Cardiac muscle cell (in vitro differentiated cells and primary cell): ENCODE data around the gene NBAS. TPM values are rescaled to one million over a fixed set of nuclear protein-coding genes. Genes with fewer than 3 reads are reported as not detected.

Experiments used
- DNase-seq, 2 donors: peaks; one replicate each; pipeline versions ENCODE4 v3.0.0 to v3.0.0-alpha.2; 2010 to 2017; ENCODE audit warnings: low read depth in 1 of 2, low spot score in 1 of 2
- H3K27ac ChIP-seq: fragments of 200-600 bp; sonication (generic); 2 replicates; pipeline ENCODE4 v1.5.1; 2016
- H3K27me3 ChIP-seq: fragments of 200-600 bp; sonication (generic); 2 replicates; pipeline ENCODE4 v1.6.0; 2016; ENCODE audit warnings: control low read depth
- H3K36me3 ChIP-seq: fragments of 200-600 bp; sonication (generic); 2 replicates; pipeline ENCODE4 v1.5.1; 2016; ENCODE audit warnings: control low read depth
- H3K4me1 ChIP-seq: fragments of 200-600 bp; sonication (generic); 2 replicates; pipeline ENCODE4 v1.8.1; 2017; ENCODE audit warnings: low read depth, mild to moderate bottlenecking, mixed run types
- H3K4me3 ChIP-seq: fragments of 200-600 bp; sonication (generic); 2 replicates; pipeline ENCODE4 v1.5.1; 2016; ENCODE audit warnings: mild to moderate bottlenecking
- H3K9me3 ChIP-seq: fragments of 200-600 bp; sonication (generic); 2 replicates; pipeline ENCODE4 v1.5.1; 2017; ENCODE audit warnings: low read depth, mild to moderate bottlenecking, control low read depth
- CTCF ChIP-seq: IDR thresholded peaks from 2 replicates; pipeline ENCODE4 v1.5.1; 2012; ENCODE audit warnings: low read depth, mild to moderate bottlenecking, low read length
- polyA plus RNA-seq: library from polyadenylated mRNA; unstranded; fragments of >200 nt; fragmentation: Nextera tagmentation; extraction: Ambion mirVana; gene quantifications from 2 replicates; pipeline ENCODE4 v1.2.1, GENCODE V29; 2016
- total RNA-seq: library from RNA; depleted of rRNA; stranded (reverse); fragments of >200 nt; gene quantifications from 2 replicates; pipeline ENCODE4 v1.2.3, GENCODE V29; 2016

The NBAS gene
- total and polyA plus RNA-seq, 2 experiments from 2014 or later, result 32.4 to 74.8 TPM

- peaks cover 9% of the 10 kb centered on the region for H3K4me1 ChIP-seq
- no peaks in the 10 kb centered on the region for H3K27me3 ChIP-seq
- TF ChIP-seq CTCF, result no peak
- no peaks in the 10 kb centered on the region for H3K9me3 ChIP-seq
- H3K4me3 ChIP-seq, result no peak overlapping the region
- no peaks in the 10 kb centered on the region for H3K36me3 ChIP-seq
- peak overlapping the region; percentile 20 for H3K27ac ChIP-seq
- DNase-seq, result peak in 1 of 2 donors; percentile 3
These were observed 260.2 kb downstream of the NBAS start for GRCh38 chr2:15300624-15301573.

GRCh38 chr2:15299904-15300520 lies 261.1 kb downstream of the NBAS start:
- Histone ChIP-seq H3K27ac (no peak overlapping the region), H3K9me3 (no peaks in the 10 kb centered on the region), H3K4me3 (no peak overlapping the region), H3K27me3 (no peaks in the 10 kb centered on the region), H3K36me3 (no peaks in the 10 kb centered on the region), H3K4me1 (peaks cover 9% of the 10 kb centered on the region)
- no peak for TF ChIP-seq CTCF
- no peak for DNase-seq

DNA sequence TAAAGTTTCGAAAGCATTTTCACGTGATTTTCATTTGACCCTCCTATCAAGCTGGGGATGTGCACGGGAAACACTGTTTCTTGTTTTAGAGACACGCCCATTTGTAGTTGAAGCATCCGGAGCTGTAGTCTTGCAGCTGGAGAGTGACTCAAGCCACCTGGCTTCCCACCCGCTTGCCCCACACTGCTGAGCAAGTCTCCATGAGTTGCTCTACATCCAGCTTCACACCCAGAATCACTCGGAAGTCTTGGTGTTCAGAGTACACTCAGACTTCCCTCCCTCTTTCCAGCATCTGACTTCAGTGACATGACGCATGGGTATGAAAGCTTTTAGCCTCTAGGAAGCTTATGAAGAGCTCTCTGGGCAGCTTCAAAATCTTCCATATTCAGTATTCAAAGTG lies 262.4 kb downstream of the NBAS start:
- Histone ChIP-seq H3K36me3 (no peaks in the 10 kb centered on the region), H3K27me3 (no peaks in the 10 kb centered on the region), H3K27ac (no peak overlapping the region), H3K4me3 (no peak overlapping the region), H3K4me1 (peaks cover 12% of the 10 kb centered on the region), H3K9me3 (no peaks in the 10 kb centered on the region)
- peak in 1 of 2 donors; percentile 73 for DNase-seq
- TF ChIP-seq CTCF, result no peak

DNA sequence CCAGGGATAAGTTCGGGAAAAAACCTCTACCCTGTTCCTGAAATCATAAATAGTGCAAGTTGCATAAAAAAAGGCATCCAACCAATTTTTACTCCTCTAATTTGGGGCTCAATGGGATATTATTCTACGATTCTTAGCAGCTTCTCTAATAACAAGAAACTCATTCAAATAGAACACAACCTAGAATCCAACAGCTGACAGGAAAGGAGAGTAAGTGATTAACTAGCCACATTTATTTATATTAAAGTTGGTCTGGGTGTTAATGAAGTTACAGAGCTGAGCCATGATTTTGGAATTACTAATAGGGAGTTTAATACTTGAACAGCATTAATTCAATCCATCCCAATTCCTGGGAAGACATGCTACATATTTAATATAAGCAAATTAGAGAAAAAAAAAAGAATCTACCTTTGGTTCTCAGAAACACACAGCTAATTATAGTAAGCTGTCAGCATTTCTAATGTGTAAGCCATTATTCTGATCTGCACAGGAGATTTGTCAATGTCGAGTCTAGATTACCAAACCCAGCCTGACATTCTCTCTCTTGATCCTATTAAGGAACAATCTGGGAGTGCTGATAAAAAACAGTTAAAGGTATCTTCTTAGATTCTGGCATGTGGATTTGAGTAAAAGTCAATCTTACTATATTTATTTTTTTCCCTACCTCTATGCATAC lies 267.7 kb downstream of the NBAS start:
- DNase-seq, result no peak
- H3K4me3 ChIP-seq, result no peak overlapping the region
- H3K4me1 ChIP-seq, result peaks cover 10% of the 10 kb centered on the region
- H3K9me3 ChIP-seq, result no peaks in the 10 kb centered on the region
- no peak overlapping the region for H3K27ac ChIP-seq
- no peak for TF ChIP-seq CTCF
- H3K36me3 ChIP-seq, result no peaks in the 10 kb centered on the region
- no peaks in the 10 kb centered on the region for H3K27me3 ChIP-seq

GRCh38 chr2:15287447-15288184 lies 273.5 kb downstream of the NBAS start:
- H3K27ac ChIP-seq, result no peak overlapping the region
- DNase-seq, result no peak
- no peak for TF ChIP-seq CTCF
- H3K4me3 ChIP-seq, result no peak overlapping the region
- no peaks in the 10 kb centered on the region for H3K9me3 ChIP-seq
- H3K36me3 ChIP-seq, result no peaks in the 10 kb centered on the region
- H3K27me3 ChIP-seq, result no peaks in the 10 kb centered on the region
- H3K4me1 ChIP-seq, result no peaks in the 10 kb centered on the region
